Measurements from ENCODE around the gene KCNK16.

KCNK16 gene

GRCh38 chr6:39350723-39351505 lies 28.4 kb upstream of the KCNK16 start:
- no peak for FAIRE-seq
- TF ChIP-seq POLR2A (IDR thresholded peaks at IDR 0.05; ENCODE audit: low read depth, low read length), result no peak
- no peak for DNase-seq (ENCODE audit: insufficient read length, low spot score)

GRCh38 chr6:39348740-39349139 lies 26.2 kb upstream of the KCNK16 start:
- no peak for TF ChIP-seq POLR2A (IDR thresholded peaks at IDR 0.05; ENCODE audit: low read depth, low read length)
- DNase-seq (ENCODE audit: insufficient read length, low spot score), result no peak
- FAIRE-seq, result no peak

- DNase-seq (ENCODE audit: insufficient read length, low spot score) (peak; percentile 76), FAIRE-seq (no peak)
- no peak for TF ChIP-seq POLR2A (IDR thresholded peaks at IDR 0.05; ENCODE audit: low read depth, low read length)
These were observed 25.5 kb upstream of the KCNK16 start for GRCh38 chr6:39347906-39348585.

- FAIRE-seq (no peak), DNase-seq (ENCODE audit: insufficient read length, low spot score) (no peak)
- no peak for TF ChIP-seq POLR2A (IDR thresholded peaks at IDR 0.05; ENCODE audit: low read depth, low read length)
These were observed 24.7 kb upstream of the KCNK16 start for GRCh38 chr6:39347206-39347605.

- FAIRE-seq, result no peak
- peak; percentile 40 for DNase-seq (ENCODE audit: insufficient read length, low spot score)
- no peak for TF ChIP-seq POLR2A (IDR thresholded peaks at IDR 0.05; ENCODE audit: low read depth, low read length)
These were observed 22.3 kb upstream of the KCNK16 start for GRCh38 chr6:39344821-39345280.

- FAIRE-seq (no peak), DNase-seq (ENCODE audit: insufficient read length, low spot score) (no peak)
- TF ChIP-seq POLR2A (IDR thresholded peaks at IDR 0.05; ENCODE audit: low read depth, low read length), result no peak
These were observed 20.9 kb upstream of the KCNK16 start for GRCh38 chr6:39343396-39343870.

- TF ChIP-seq POLR2A (IDR thresholded peaks at IDR 0.05; ENCODE audit: low read depth, low read length), result no peak
- no peak for FAIRE-seq
These were observed 20.3 kb upstream of the KCNK16 start for GRCh38 chr6:39342692-39343395.

GRCh38 chr6:39341937-39342336 lies 19.4 kb upstream of the KCNK16 start:
- TF ChIP-seq POLR2A (IDR thresholded peaks at IDR 0.05; ENCODE audit: low read depth, low read length), result no peak
- no peak for FAIRE-seq
- no peak for DNase-seq (ENCODE audit: insufficient read length, low spot score)

More at GRCh38 chr6:39342692-39343395, 20.3 kb upstream of the KCNK16 start:
- no peak for DNase-seq (ENCODE audit: insufficient read length, low spot score)

- no peak for TF ChIP-seq POLR2A (IDR thresholded peaks at IDR 0.05; ENCODE audit: low read depth, low read length)
- FAIRE-seq (no peak), DNase-seq (ENCODE audit: insufficient read length, low spot score) (no peak)
These were observed 18.9 kb upstream of the KCNK16 start for GRCh38 chr6:39341352-39341751.

- FAIRE-seq (no peak), DNase-seq (ENCODE audit: insufficient read length, low spot score) (no peak)
- no peak for TF ChIP-seq POLR2A (IDR thresholded peaks at IDR 0.05; ENCODE audit: low read depth, low read length)
These were observed 17.5 kb upstream of the KCNK16 start for GRCh38 chr6:39339868-39340550.

GRCh38 chr6:39339096-39339867 lies 16.8 kb upstream of the KCNK16 start:
- TF ChIP-seq POLR2A (IDR thresholded peaks at IDR 0.05; ENCODE audit: low read depth, low read length), result no peak
- DNase-seq (ENCODE audit: insufficient read length, low spot score) (no peak), FAIRE-seq (no peak)

- no peak for DNase-seq (ENCODE audit: insufficient read length, low spot score)
- FAIRE-seq, result no peak
- TF ChIP-seq POLR2A (IDR thresholded peaks at IDR 0.05; ENCODE audit: low read depth, low read length), result no peak
These were observed 15.9 kb upstream of the KCNK16 start for GRCh38 chr6:39338397-39338796.

Data from H54 (cell line).